ENCODE data around the gene ADIPOR2. TPM values are rescaled to one million over a fixed set of nuclear protein-coding genes. Genes with fewer than 3 reads are reported as not detected.

Gene ADIPOR2
- total RNA-seq, 5 donors from 2014 or later (not counting 1 experiment from before 2014, with no cell fraction given) = 21.7 to 35.0 (median 33.4) TPM

- H3K9me3 Mint-ChIP-seq = no peaks in the 10 kb centered on the region
- CTCF ChIA-PET = no interaction called here
Observed at GRCh38 chr12:1828856-1829255, 138.0 kb downstream of the ADIPOR2 start.

GRCh38 chr12:1829306-1829900 lies 138.5 kb downstream of the ADIPOR2 start:
- no peak overlapping the region for H3K27ac Mint-ChIP-seq
- Histone ChIP-seq H3K9me3 (no peaks in the 10 kb centered on the region), H3K4me1 (ENCODE audit: control insufficient read depth in 1 of 2, extremely low read depth in 1 of 2, insufficient read depth in 2 of 2, low read length in 2 of 2) (no peaks in the 10 kb centered on the region), H3K36me3 (ENCODE audit: control insufficient read depth in 2 of 2, extremely low read depth in 1 of 2, insufficient read depth in 1 of 2, low read length in 1 of 2) (no peaks in the 10 kb centered on the region), H3K27ac (ENCODE audit: low read length) (no peak overlapping the region), H3K27me3 (replicated peaks in 1 of 2; ENCODE audit: control insufficient read depth in 2 of 2, extremely low read depth in 1 of 2, insufficient read depth in 2 of 2, low read length in 1 of 2) (peaks cover 0 to 78% of the 10 kb centered on the region in 2 experiments), H3K4me3 (ENCODE audit: control insufficient read depth in 1 of 2, extremely low read depth in 1 of 2, low read length in 1 of 2) (no peak overlapping the region)
- ATAC-seq (replicated peaks in 1 of 4) (no peak), DNase-seq (no peak)
- CTCF ChIA-PET = no interaction called here
- POLR2A ChIA-PET = no interaction called here
- WGBS (ENCODE audit: insufficient coverage) = 83% methylated on average over 7 of the region's 11 CpGs
- H3K4me3 Mint-ChIP-seq = no peak overlapping the region
- H3K9me3 Mint-ChIP-seq = no peaks in the 10 kb centered on the region
- peaks cover 20 to 45% of the 10 kb centered on the region in 2 donors for H3K27me3 Mint-ChIP-seq
- no peaks in the 10 kb centered on the region for H3K4me1 Mint-ChIP-seq
- no peaks in the 10 kb centered on the region for H3K36me3 Mint-ChIP-seq

More at GRCh38 chr12:1828856-1829255, 138.0 kb downstream of the ADIPOR2 start:
- Mint-ChIP-seq H3K27ac (no peak overlapping the region), H3K36me3 (no peaks in the 10 kb centered on the region), H3K4me1 (no peaks in the 10 kb centered on the region), H3K27me3 (peaks cover 20 to 42% of the 10 kb centered on the region in 2 donors), H3K4me3 (no peak overlapping the region)
- ATAC-seq (replicated peaks in 1 of 4) (no peak), DNase-seq (no peak)
- Histone ChIP-seq H3K27ac (ENCODE audit: low read length) (no peak overlapping the region), H3K4me1 (ENCODE audit: control insufficient read depth in 1 of 2, extremely low read depth in 1 of 2, insufficient read depth in 2 of 2, low read length in 2 of 2) (no peaks in the 10 kb centered on the region), H3K4me3 (ENCODE audit: control insufficient read depth in 1 of 2, extremely low read depth in 1 of 2, low read length in 1 of 2) (no peak overlapping the region), H3K36me3 (ENCODE audit: control insufficient read depth in 2 of 2, extremely low read depth in 1 of 2, insufficient read depth in 1 of 2, low read length in 1 of 2) (no peaks in the 10 kb centered on the region), H3K9me3 (no peaks in the 10 kb centered on the region), H3K27me3 (replicated peaks in 1 of 2; ENCODE audit: control insufficient read depth in 2 of 2, extremely low read depth in 1 of 2, insufficient read depth in 2 of 2, low read length in 1 of 2) (peaks cover 0 to 79% of the 10 kb centered on the region in 2 experiments)
- POLR2A ChIA-PET = no interaction called here
- WGBS (ENCODE audit: insufficient coverage) = 97% methylated on average over 6 of the region's 16 CpGs

- H3K4me1 Mint-ChIP-seq = no peaks in the 10 kb centered on the region
- Histone ChIP-seq H3K27ac (ENCODE audit: low read length) (no peak overlapping the region), H3K9me3 (no peaks in the 10 kb centered on the region), H3K27me3 (replicated peaks in 1 of 2; ENCODE audit: control insufficient read depth in 2 of 2, extremely low read depth in 1 of 2, insufficient read depth in 2 of 2, low read length in 1 of 2) (peaks cover 0 to 75% of the 10 kb centered on the region in 2 experiments), H3K4me1 (ENCODE audit: control insufficient read depth in 1 of 2, extremely low read depth in 1 of 2, insufficient read depth in 2 of 2, low read length in 2 of 2) (no peaks in the 10 kb centered on the region), H3K36me3 (ENCODE audit: control insufficient read depth in 2 of 2, extremely low read depth in 1 of 2, insufficient read depth in 1 of 2, low read length in 1 of 2) (no peaks in the 10 kb centered on the region), H3K4me3 (ENCODE audit: control insufficient read depth in 1 of 2, extremely low read depth in 1 of 2, low read length in 1 of 2) (no peak overlapping the region)
- no peaks in the 10 kb centered on the region for H3K36me3 Mint-ChIP-seq
- no peak for ATAC-seq (replicated peaks in 1 of 4)
- ChIA-PET CTCF (no interaction called here), POLR2A (no interaction called here)
- no peaks in the 10 kb centered on the region for H3K9me3 Mint-ChIP-seq
- DNase-seq = no peak
- 56% methylated on average over 3 of the region's 3 CpGs for WGBS (ENCODE audit: insufficient coverage)
- H3K4me3 Mint-ChIP-seq = no peak overlapping the region
- no peak overlapping the region for H3K27ac Mint-ChIP-seq
- peaks cover 25 to 45% of the 10 kb centered on the region in 2 donors for H3K27me3 Mint-ChIP-seq
Observed at GRCh38 chr12:1830401-1830845, 139.6 kb downstream of the ADIPOR2 start.

- no peaks in the 10 kb centered on the region for H3K36me3 Mint-ChIP-seq
- ChIA-PET POLR2A (no interaction called here), CTCF (no interaction called here)
- H3K4me1 Mint-ChIP-seq = no peaks in the 10 kb centered on the region
- H3K27ac ChIP-seq (ENCODE audit: low read length) = no peak overlapping the region
- H3K4me1 ChIP-seq (ENCODE audit: control insufficient read depth in 1 of 2, extremely low read depth in 1 of 2, insufficient read depth in 2 of 2, low read length in 2 of 2) = no peaks in the 10 kb centered on the region
- no peaks in the 10 kb centered on the region for H3K36me3 ChIP-seq (ENCODE audit: control insufficient read depth in 2 of 2, extremely low read depth in 1 of 2, insufficient read depth in 1 of 2, low read length in 1 of 2)
- H3K27ac Mint-ChIP-seq = no peak overlapping the region
- DNase-seq (peak in 3 of 35 experiments; percentile 6 to 32 (median 15)), ATAC-seq (replicated peaks in 1 of 4) (peak in 2 of 4 experiments; percentile 30 to 35)
- H3K9me3 ChIP-seq = no peaks in the 10 kb centered on the region
- H3K4me3 ChIP-seq (ENCODE audit: control insufficient read depth in 1 of 2, extremely low read depth in 1 of 2, low read length in 1 of 2) = no peak overlapping the region
- H3K9me3 Mint-ChIP-seq = no peaks in the 10 kb centered on the region
- WGBS (ENCODE audit: insufficient coverage) = 15% methylated on average over 30 of the region's 34 CpGs
- peaks cover 25 to 45% of the 10 kb centered on the region in 2 donors for H3K27me3 Mint-ChIP-seq
- H3K27me3 ChIP-seq (replicated peaks in 1 of 2; ENCODE audit: control insufficient read depth in 2 of 2, extremely low read depth in 1 of 2, insufficient read depth in 2 of 2, low read length in 1 of 2) = peaks cover 0 to 74% of the 10 kb centered on the region in 2 experiments
- H3K4me3 Mint-ChIP-seq = no peak overlapping the region
Observed at GRCh38 chr12:1830981-1831963, 140.4 kb downstream of the ADIPOR2 start.

- no peak for DNase-seq
- no peaks in the 10 kb centered on the region for H3K36me3 ChIP-seq (ENCODE audit: control insufficient read depth in 2 of 2, extremely low read depth in 1 of 2, insufficient read depth in 1 of 2, low read length in 1 of 2)
- Mint-ChIP-seq H3K9me3 (no peaks in the 10 kb centered on the region), H3K27me3 (peaks cover 25 to 43% of the 10 kb centered on the region in 2 donors), H3K36me3 (no peaks in the 10 kb centered on the region), H3K4me1 (no peaks in the 10 kb centered on the region), H3K27ac (no peak overlapping the region), H3K4me3 (no peak overlapping the region)
- 78% methylated on average over 9 of the region's 17 CpGs for WGBS (ENCODE audit: insufficient coverage)
- H3K4me3 ChIP-seq (ENCODE audit: control insufficient read depth in 1 of 2, extremely low read depth in 1 of 2, low read length in 1 of 2) = no peak overlapping the region
- H3K4me1 ChIP-seq (ENCODE audit: control insufficient read depth in 1 of 2, extremely low read depth in 1 of 2, insufficient read depth in 2 of 2, low read length in 2 of 2) = no peaks in the 10 kb centered on the region
- CTCF ChIA-PET = no interaction called here
- POLR2A ChIA-PET = interaction anchor here in 1 of 2 donors (0.6 kb wide), 1 partner anchor 180 kb away, joined by 6 read pairs; no protein-coding TSS in a partner anchor
- no peak for ATAC-seq (replicated peaks in 1 of 4)
- H3K27me3 ChIP-seq (replicated peaks in 1 of 2; ENCODE audit: control insufficient read depth in 2 of 2, extremely low read depth in 1 of 2, insufficient read depth in 2 of 2, low read length in 1 of 2) = peaks cover 0 to 58% of the 10 kb centered on the region in 2 experiments
- H3K9me3 ChIP-seq = no peaks in the 10 kb centered on the region
- no peak overlapping the region for H3K27ac ChIP-seq (ENCODE audit: low read length)
Observed at GRCh38 chr12:1832801-1833595, 142.1 kb downstream of the ADIPOR2 start.

- H3K36me3 Mint-ChIP-seq = no peaks in the 10 kb centered on the region
- no peaks in the 10 kb centered on the region for H3K9me3 Mint-ChIP-seq
- no peak for ATAC-seq (replicated peaks in 1 of 4)
- Histone ChIP-seq H3K36me3 (ENCODE audit: control insufficient read depth in 2 of 2, extremely low read depth in 1 of 2, insufficient read depth in 1 of 2, low read length in 1 of 2) (no peaks in the 10 kb centered on the region), H3K4me1 (ENCODE audit: control insufficient read depth in 1 of 2, extremely low read depth in 1 of 2, insufficient read depth in 2 of 2, low read length in 2 of 2) (no peaks in the 10 kb centered on the region), H3K27me3 (replicated peaks in 1 of 2; ENCODE audit: control insufficient read depth in 2 of 2, extremely low read depth in 1 of 2, insufficient read depth in 2 of 2, low read length in 1 of 2) (peaks cover 0 to 52% of the 10 kb centered on the region in 2 experiments), H3K4me3 (ENCODE audit: control insufficient read depth in 1 of 2, extremely low read depth in 1 of 2, low read length in 1 of 2) (no peak overlapping the region), H3K27ac (ENCODE audit: low read length) (no peak overlapping the region), H3K9me3 (no peaks in the 10 kb centered on the region)
- POLR2A ChIA-PET = no interaction called here
- CTCF ChIA-PET = no interaction called here
- H3K27me3 Mint-ChIP-seq = peaks cover 25 to 41% of the 10 kb centered on the region in 2 donors
- no peaks in the 10 kb centered on the region for H3K4me1 Mint-ChIP-seq
- H3K27ac Mint-ChIP-seq = no peak overlapping the region
- H3K4me3 Mint-ChIP-seq = no peak overlapping the region
- DNase-seq = no peak
- 90% methylated on average over 3 of the region's 10 CpGs for WGBS (ENCODE audit: insufficient coverage)
Observed at GRCh38 chr12:1833596-1834028, 142.7 kb downstream of the ADIPOR2 start.
